Measurements from ENCODE around the gene TOP2A. TPM values are rescaled to one million over a fixed set of nuclear protein-coding genes. Genes with fewer than 3 reads are reported as not detected.
A peak's percentile ranks its signal among the peaks of the same experiment; 100 is the strongest.

Gene TOP2A
- total and polyA plus RNA-seq, 9 of the 15 experiments (the other 6 are each of a cell fraction or from before 2014, with no cell fraction given) = 133 to 347 (median 259) TPM

DNA sequence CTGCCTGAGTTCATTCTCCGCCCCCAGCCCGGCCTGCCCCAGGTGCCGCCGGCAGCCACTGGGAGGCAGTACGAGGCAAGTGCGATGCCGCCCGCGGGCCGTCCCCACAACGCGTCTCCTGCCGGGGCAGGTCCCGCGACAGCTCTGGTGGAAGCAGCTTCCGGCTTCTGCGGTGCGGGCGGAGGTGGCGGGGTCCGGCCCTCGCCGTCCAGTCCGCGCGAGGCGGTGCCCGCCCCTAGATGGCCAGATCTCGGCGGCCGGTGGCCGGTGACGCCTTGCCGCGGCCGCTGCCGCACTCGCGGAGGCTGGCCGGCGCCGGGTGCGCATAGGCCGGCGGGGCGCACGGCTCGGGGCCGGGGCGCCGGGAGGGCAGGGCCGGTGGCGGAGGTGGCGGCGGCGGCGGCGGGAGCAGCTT is 55.0 kb downstream of the TOP2A start (continued):
- TF ChIP-seq, protein P1, sequence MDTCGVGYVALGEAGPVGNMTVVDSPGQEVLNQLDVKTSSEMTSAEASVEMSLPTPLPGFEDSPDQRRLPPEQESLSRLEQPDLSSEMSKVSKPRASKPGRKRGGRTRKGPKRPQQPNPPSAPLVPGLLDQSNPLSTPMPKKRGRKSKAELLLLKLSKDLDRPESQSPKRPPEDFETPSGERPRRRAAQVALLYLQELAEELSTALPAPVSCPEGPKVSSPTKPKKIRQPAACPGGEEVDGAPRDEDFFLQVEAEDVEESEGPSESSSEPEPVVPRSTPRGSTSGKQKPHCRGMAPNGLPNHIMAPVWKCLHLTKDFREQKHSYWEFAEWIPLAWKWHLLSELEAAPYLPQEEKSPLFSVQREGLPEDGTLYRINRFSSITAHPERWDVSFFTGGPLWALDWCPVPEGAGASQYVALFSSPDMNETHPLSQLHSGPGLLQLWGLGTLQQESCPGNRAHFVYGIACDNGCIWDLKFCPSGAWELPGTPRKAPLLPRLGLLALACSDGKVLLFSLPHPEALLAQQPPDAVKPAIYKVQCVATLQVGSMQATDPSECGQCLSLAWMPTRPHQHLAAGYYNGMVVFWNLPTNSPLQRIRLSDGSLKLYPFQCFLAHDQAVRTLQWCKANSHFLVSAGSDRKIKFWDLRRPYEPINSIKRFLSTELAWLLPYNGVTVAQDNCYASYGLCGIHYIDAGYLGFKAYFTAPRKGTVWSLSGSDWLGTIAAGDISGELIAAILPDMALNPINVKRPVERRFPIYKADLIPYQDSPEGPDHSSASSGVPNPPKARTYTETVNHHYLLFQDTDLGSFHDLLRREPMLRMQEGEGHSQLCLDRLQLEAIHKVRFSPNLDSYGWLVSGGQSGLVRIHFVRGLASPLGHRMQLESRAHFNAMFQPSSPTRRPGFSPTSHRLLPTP (IDR thresholded peaks at IDR 0.05; ENCODE audit: borderline replicate concordance, extremely low read depth, insufficient read length) = no peak
- TF ChIP-seq E2F3 (CRISPR knock-in tag; IDR thresholded peaks at IDR 0.05) = no peak
- TF ChIP-seq, protein P2, sequence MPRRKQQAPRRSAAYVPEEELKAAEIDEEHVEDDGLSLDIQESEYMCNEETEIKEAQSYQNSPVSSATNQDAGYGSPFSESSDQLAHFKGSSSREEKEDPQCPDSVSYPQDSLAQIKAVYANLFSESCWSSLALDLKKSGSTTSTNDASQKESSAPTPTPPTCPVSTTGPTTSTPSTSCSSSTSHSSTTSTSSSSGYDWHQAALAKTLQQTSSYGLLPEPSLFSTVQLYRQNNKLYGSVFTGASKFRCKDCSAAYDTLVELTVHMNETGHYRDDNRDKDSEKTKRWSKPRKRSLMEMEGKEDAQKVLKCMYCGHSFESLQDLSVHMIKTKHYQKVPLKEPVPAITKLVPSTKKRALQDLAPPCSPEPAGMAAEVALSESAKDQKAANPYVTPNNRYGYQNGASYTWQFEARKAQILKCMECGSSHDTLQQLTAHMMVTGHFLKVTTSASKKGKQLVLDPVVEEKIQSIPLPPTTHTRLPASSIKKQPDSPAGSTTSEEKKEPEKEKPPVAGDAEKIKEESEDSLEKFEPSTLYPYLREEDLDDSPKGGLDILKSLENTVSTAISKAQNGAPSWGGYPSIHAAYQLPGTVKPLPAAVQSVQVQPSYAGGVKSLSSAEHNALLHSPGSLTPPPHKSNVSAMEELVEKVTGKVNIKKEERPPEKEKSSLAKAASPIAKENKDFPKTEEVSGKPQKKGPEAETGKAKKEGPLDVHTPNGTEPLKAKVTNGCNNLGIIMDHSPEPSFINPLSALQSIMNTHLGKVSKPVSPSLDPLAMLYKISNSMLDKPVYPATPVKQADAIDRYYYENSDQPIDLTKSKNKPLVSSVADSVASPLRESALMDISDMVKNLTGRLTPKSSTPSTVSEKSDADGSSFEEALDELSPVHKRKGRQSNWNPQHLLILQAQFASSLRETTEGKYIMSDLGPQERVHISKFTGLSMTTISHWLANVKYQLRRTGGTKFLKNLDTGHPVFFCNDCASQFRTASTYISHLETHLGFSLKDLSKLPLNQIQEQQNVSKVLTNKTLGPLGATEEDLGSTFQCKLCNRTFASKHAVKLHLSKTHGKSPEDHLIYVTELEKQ (CRISPR knock-in tag; IDR thresholded peaks at IDR 0.05) = no peak
- TF ChIP-seq NFYB (IDR thresholded peaks at IDR 0.05; ENCODE audit: extremely low read depth, insufficient read length) = no peak
- no peak for TF ChIP-seq ADNP (tag; IDR thresholded peaks at IDR 0.05)
- TF ChIP-seq NFE2 (IDR thresholded peaks at IDR 0.05; ENCODE audit: low read depth) = no peak
- TF ChIP-seq, protein P3, sequence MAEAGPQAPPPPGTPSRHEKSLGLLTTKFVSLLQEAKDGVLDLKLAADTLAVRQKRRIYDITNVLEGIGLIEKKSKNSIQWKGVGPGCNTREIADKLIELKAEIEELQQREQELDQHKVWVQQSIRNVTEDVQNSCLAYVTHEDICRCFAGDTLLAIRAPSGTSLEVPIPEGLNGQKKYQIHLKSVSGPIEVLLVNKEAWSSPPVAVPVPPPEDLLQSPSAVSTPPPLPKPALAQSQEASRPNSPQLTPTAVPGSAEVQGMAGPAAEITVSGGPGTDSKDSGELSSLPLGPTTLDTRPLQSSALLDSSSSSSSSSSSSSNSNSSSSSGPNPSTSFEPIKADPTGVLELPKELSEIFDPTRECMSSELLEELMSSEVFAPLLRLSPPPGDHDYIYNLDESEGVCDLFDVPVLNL (CRISPR knock-in tag; IDR thresholded peaks at IDR 0.05; ENCODE audit: low read depth) = no peak
- no peak for TF ChIP-seq ZNF143 (CRISPR knock-in tag; IDR thresholded peaks at IDR 0.05)
- TF ChIP-seq HIVEP1 (CRISPR knock-in tag; IDR thresholded peaks at IDR 0.05) = no peak
- no peak for TF ChIP-seq MCM2 (IDR thresholded peaks at IDR 0.05; ENCODE audit: low read depth)
- TF ChIP-seq SNIP1 (IDR thresholded peaks at IDR 0.05; ENCODE audit: low read depth) = no peak
- no peak for TF ChIP-seq CC2D1A (IDR thresholded peaks at IDR 0.05)
- TF ChIP-seq, protein P4, sequence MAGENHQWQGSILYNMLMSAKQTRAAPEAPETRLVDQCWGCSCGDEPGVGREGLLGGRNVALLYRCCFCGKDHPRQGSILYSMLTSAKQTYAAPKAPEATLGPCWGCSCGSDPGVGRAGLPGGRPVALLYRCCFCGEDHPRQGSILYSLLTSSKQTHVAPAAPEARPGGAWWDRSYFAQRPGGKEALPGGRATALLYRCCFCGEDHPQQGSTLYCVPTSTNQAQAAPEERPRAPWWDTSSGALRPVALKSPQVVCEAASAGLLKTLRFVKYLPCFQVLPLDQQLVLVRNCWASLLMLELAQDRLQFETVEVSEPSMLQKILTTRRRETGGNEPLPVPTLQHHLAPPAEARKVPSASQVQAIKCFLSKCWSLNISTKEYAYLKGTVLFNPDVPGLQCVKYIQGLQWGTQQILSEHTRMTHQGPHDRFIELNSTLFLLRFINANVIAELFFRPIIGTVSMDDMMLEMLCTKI (IDR thresholded peaks at IDR 0.05; ENCODE audit: partially characterized antibody) = no peak
- TF ChIP-seq ELF4 (CRISPR knock-in tag; IDR thresholded peaks at IDR 0.05) = no peak
- TF ChIP-seq PCBP1 (IDR thresholded peaks at IDR 0.05; ENCODE audit: low read depth, low read length, poor library complexity, severe bottlenecking) = no peak
- peak; percentile 27 for TF ChIP-seq PHF20 (IDR thresholded peaks at IDR 0.05; ENCODE audit: partially characterized antibody)
- TF ChIP-seq, protein P5, sequence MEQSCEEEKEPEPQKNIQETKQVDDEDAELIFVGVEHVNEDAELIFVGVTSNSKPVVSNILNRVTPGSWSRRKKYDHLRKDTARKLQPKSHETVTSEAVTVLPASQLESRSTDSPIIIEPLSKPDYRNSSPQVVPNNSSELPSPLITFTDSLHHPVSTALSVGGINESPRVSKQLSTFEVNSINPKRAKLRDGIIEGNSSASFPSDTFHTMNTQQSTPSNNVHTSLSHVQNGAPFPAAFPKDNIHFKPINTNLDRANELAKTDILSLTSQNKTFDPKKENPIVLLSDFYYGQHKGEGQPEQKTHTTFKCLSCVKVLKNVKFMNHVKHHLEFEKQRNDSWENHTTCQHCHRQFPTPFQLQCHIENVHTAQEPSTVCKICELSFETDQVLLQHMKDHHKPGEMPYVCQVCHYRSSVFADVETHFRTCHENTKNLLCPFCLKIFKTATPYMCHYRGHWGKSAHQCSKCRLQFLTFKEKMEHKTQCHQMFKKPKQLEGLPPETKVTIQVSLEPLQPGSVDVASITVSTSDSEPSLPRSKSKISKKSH (CRISPR knock-in tag; IDR thresholded peaks at IDR 0.05) = no peak
- TF ChIP-seq NCOR1 (IDR thresholded peaks at IDR 0.05) = peak; percentile 9; the same call in 1 of the 2 replicates
- TF ChIP-seq CEBPG (CRISPR knock-in tag; IDR thresholded peaks at IDR 0.05) = no peak
- TF ChIP-seq CEBPG (tag; conservative IDR thresholded peaks at IDR 0.05 in 1 of 2, IDR thresholded peaks at IDR 0.05 in 1 of 2) = no peak
